Erythroblast (primary cell): ENCODE data around the gene LY6G6C.

Experiments used
- GATA1 ChIP-seq: IDR thresholded peaks from 2 replicates; pipeline ENCODE4 v1.6.1; 2011; ENCODE audit warnings: low read depth, mild to moderate bottlenecking, control low read depth, low read length, moderate library complexity
- POLR2A ChIP-seq: IDR thresholded peaks from 2 replicates; pipeline ENCODE4 v1.6.1; 2011; ENCODE audit warnings: mild to moderate bottlenecking, low read length

GRCh38 chr6:31713991-31714684 lies 7.4 kb downstream of the LY6G6C start:
- TF ChIP-seq POLR2A (no peak), GATA1 (no peak)
